Loucy (cell line): ENCODE results near the gene PLIN1.

Source experiments
- H2AFZ ChIP-seq: fragments of 200-600 bp; sonication (generic); 2 replicates; pipeline ENCODE4 v1.6.0; 2016; ENCODE audit warnings: antibody characterized with exemption, mild to moderate bottlenecking, low read length, moderate library complexity
- H3F3A ChIP-seq: fragments of 200-600 bp; 2 replicates; pipeline ENCODE4 v1.6.0; 2016; ENCODE audit warnings: antibody characterized with exemption, low read depth, mild to moderate bottlenecking
- H3K27me3 ChIP-seq: fragments of 200-600 bp; sonication (generic); 2 replicates; pipeline ENCODE4 v1.6.1; 2014; ENCODE audit warnings: low read length, mild to moderate bottlenecking; ENCODE audit not compliant: insufficient read depth, poor library complexity, severe bottlenecking
- H3K36me3 ChIP-seq: fragments of 200-600 bp; sonication (generic); 2 replicates; pipeline ENCODE4 v1.6.1; 2016; ENCODE audit warnings: low read length; ENCODE audit not compliant: insufficient read depth
- H3K4me1 ChIP-seq: fragments of 200-600 bp; sonication (generic); 2 replicates; pipeline ENCODE4 v1.5.1; 2014; ENCODE audit warnings: low read length, mild to moderate bottlenecking; ENCODE audit not compliant: insufficient read depth, poor library complexity, severe bottlenecking
- H3K4me2 ChIP-seq: fragments of 200-600 bp; sonication (generic); 2 replicates; pipeline ENCODE4 v1.6.0; 2014; ENCODE audit warnings: antibody characterized with exemption, low read length, low read depth, mild to moderate bottlenecking; ENCODE audit not compliant: poor library complexity, severe bottlenecking
- H3K4me3 ChIP-seq: fragments of 200-600 bp; sonication (generic); 2 replicates; pipeline ENCODE4 v1.5.1; 2014; ENCODE audit warnings: low read length, mild to moderate bottlenecking, mixed read lengths; ENCODE audit not compliant: poor library complexity, severe bottlenecking
- H3K79me2 ChIP-seq: fragments of 200-600 bp; sonication (generic); 2 replicates; pipeline ENCODE4 v1.6.1; 2014; ENCODE audit warnings: low read length; ENCODE audit not compliant: insufficient read depth
- H3K9ac ChIP-seq: fragments of 200-600 bp; sonication (generic); 2 replicates; pipeline ENCODE4 v1.6.0; 2014; ENCODE audit warnings: mild to moderate bottlenecking, low read depth, low read length, moderate library complexity; ENCODE audit not compliant: poor library complexity, severe bottlenecking
- H3K9me2 ChIP-seq: fragments of 200-600 bp; sonication (generic); replicated peaks from 2 replicates; pipeline ENCODE4 v1.6.1; 2016; ENCODE audit warnings: low read depth, low read length, mixed read lengths
- H3K9me3 ChIP-seq: fragments of 200-600 bp; sonication (generic); 2 replicates; pipeline ENCODE4 v1.6.1; 2014; ENCODE audit warnings: mild to moderate bottlenecking, antibody characterized with exemption, low read length, low read depth; ENCODE audit not compliant: insufficient read depth
- H4K20me1 ChIP-seq: fragments of 200-600 bp; sonication (generic); 2 replicates; pipeline ENCODE4 v1.6.0; 2014; ENCODE audit warnings: antibody characterized with exemption, low read length, mild to moderate bottlenecking; ENCODE audit not compliant: insufficient read depth, poor library complexity, severe bottlenecking
- EZH2phosphoT487 ChIP-seq: fragments of 200-600 bp; IDR thresholded peaks from 2 replicates; pipeline ENCODE4 v1.6.1; 2018; ENCODE audit warnings: antibody characterized with exemption, mild to moderate bottlenecking, moderate library complexity, borderline replicate concordance
- TF ChIP-seq, protein P1 (sequence below): fragments of 200-600 bp; sonication (generic); conservative IDR thresholded peaks from 2 replicates; pipeline ENCODE4 v1.5.1; 2014; ENCODE audit warnings: mild to moderate bottlenecking, antibody characterized with exemption, low read length

Gene PLIN1

DNA sequence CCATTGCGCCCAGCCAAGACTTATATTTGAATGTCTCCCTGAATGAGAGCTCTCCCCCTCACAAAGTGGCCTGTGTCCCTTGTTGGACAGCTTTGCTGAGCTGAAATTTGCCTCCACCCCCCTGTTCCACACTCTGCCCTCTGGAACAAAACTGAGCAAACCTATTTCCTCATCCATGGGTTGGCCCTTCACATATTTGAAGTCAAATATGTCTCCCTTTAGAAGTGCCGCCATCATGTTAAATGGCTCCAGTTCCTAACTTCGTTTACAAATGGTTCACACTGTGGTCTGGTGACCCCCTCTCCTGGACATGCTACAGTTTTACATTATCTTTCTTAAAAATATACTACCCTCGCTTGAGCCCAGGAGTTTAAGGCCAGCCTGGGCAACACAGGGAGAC, 4.6 kb downstream of the PLIN1 start:
- Histone ChIP-seq H4K20me1 (no peaks in the 10 kb centered on the region), H3F3A (no peaks in the 10 kb centered on the region), H2AFZ (no peak overlapping the region), H3K4me2 (no peak overlapping the region), H3K4me1 (peaks cover 4% of the 10 kb centered on the region), H3K9ac (no peak overlapping the region), H3K9me2 (no peaks in the 10 kb centered on the region), H3K4me3 (no peak overlapping the region), H3K9me3 (no peaks in the 10 kb centered on the region), H3K79me2 (no peaks in the 10 kb centered on the region), H3K36me3 (no peaks in the 10 kb centered on the region), H3K27me3 (no peaks in the 10 kb centered on the region)
- TF ChIP-seq EZH2phosphoT487: no peak
- TF ChIP-seq, protein P1, sequence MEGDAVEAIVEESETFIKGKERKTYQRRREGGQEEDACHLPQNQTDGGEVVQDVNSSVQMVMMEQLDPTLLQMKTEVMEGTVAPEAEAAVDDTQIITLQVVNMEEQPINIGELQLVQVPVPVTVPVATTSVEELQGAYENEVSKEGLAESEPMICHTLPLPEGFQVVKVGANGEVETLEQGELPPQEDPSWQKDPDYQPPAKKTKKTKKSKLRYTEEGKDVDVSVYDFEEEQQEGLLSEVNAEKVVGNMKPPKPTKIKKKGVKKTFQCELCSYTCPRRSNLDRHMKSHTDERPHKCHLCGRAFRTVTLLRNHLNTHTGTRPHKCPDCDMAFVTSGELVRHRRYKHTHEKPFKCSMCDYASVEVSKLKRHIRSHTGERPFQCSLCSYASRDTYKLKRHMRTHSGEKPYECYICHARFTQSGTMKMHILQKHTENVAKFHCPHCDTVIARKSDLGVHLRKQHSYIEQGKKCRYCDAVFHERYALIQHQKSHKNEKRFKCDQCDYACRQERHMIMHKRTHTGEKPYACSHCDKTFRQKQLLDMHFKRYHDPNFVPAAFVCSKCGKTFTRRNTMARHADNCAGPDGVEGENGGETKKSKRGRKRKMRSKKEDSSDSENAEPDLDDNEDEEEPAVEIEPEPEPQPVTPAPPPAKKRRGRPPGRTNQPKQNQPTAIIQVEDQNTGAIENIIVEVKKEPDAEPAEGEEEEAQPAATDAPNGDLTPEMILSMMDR: no peak

DNA sequence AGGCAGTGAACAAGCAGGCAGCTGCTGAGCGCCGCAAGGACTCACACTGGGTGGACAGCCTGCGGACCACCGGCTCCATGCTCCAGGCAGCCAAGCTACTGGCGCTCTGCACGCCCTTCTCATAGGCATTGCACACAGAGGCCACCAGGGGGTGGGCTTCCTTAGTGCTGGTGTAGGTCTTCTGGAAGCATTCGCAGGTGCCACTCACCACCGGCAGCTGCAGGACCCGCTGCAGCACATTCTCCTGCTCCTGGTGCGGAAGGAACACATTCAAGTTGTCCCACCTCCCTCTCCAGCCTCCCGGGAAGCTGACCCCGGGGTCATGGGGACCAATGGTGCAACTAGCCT, 6.0 kb downstream of the PLIN1 start:
- Histone ChIP-seq H3F3A (no peaks in the 10 kb centered on the region), H3K36me3 (no peaks in the 10 kb centered on the region), H2AFZ (no peak overlapping the region), H3K9ac (no peak overlapping the region), H3K9me2 (no peaks in the 10 kb centered on the region), H4K20me1 (no peaks in the 10 kb centered on the region), H3K4me2 (no peak overlapping the region), H3K79me2 (no peaks in the 10 kb centered on the region), H3K9me3 (no peaks in the 10 kb centered on the region), H3K27me3 (no peaks in the 10 kb centered on the region), H3K4me3 (no peak overlapping the region), H3K4me1 (peaks cover 4% of the 10 kb centered on the region)
- no peak for TF ChIP-seq EZH2phosphoT487
- TF ChIP-seq, protein P1: peak; percentile 67

DNA sequence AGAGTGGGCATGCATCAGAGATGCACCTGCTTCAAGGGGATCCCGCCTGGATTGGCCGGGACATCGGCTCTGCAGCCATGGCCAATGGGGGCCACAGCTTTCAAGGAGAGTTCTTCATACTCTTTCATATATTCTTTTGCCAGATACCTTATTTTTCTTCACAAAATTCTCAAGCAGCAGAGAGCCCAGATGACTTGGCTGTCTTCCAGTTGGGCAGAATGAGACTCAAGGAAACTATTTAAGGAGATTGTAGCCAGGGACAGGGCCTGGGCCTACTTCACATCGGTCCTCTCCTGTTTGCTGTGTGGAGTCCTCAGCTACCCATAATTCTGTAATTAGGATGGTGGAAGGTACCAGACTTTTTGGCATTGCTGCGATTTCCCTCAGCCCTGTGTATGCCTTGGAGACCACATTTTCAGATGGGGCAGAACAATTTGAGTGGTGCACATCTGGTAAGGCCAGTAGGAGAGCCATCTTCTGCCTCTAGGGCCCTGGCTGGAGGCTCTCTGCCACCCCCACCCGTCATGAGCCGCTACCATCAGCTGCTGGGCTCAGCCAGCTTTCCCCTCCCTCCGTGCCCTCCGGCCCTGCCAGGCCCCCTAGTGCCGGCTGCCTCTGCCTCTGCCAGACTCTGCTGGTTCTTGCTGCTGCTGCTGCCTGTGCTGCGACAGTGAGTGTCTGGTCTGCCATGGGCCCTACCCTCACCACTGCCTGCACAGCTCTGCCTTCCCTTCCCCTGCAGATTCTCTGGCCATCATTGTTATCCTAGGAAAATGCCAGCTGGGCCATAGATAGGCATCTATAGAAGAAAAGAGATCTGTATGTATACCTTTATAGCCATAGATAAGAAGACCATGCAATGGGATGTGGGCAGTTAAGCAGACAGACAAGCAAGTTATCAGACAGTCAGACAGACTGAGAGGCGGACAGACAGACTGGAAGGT, 6.7 kb downstream of the PLIN1 start:
- no peaks in the 10 kb centered on the region for H4K20me1 ChIP-seq

More for the DNA sequence above, 6.7 kb downstream of the PLIN1 start:
- no peak overlapping the region for H3K4me3 ChIP-seq
- no peaks in the 10 kb centered on the region for H3K9me2 ChIP-seq
- H3K4me2 ChIP-seq: no peak overlapping the region
- H3F3A ChIP-seq: no peaks in the 10 kb centered on the region
- TF ChIP-seq EZH2phosphoT487: no peak
- TF ChIP-seq, protein P1: no peak
- H3K9ac ChIP-seq: no peak overlapping the region
- H3K27me3 ChIP-seq: no peaks in the 10 kb centered on the region
- peaks cover 4% of the 10 kb centered on the region for H3K4me1 ChIP-seq
- H2AFZ ChIP-seq: no peak overlapping the region
- H3K79me2 ChIP-seq: no peaks in the 10 kb centered on the region
- H3K9me3 ChIP-seq: no peaks in the 10 kb centered on the region
- H3K36me3 ChIP-seq: no peaks in the 10 kb centered on the region
